Measurements from ENCODE around the gene ELK4.

DNA sequence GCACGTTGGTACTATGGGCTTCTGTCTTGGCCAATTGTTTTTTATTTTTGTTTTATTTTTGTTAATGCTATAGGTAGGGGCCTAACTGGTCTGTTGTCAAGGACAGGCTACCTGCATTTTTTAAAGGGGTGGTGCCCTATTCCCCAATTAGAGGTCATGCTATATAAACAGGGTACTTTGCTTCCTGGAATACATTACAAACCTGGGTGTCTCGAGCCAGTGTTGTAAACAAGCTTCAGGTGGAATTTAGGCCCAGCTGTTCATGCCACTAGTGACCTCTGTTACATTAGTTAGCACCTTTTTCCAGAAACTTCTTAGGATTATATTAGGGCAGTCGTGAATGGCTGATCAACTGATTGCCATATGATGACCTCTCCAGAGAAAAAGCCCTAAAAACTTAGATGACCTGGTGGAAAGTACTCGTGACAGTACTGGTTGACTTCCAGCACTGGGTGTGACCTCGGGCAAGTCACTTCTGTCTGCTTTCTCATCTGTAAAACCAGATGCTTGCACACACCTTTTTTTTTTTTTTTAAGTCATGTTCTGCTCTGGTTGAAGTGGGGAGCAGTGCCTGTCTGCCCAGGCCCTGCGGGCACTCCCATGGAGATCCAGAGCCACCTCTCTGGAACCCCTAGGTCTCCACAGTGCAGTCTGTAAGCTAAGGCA, 46.5 kb downstream of the ELK4 start:
- TF ChIP-seq, protein P1, sequence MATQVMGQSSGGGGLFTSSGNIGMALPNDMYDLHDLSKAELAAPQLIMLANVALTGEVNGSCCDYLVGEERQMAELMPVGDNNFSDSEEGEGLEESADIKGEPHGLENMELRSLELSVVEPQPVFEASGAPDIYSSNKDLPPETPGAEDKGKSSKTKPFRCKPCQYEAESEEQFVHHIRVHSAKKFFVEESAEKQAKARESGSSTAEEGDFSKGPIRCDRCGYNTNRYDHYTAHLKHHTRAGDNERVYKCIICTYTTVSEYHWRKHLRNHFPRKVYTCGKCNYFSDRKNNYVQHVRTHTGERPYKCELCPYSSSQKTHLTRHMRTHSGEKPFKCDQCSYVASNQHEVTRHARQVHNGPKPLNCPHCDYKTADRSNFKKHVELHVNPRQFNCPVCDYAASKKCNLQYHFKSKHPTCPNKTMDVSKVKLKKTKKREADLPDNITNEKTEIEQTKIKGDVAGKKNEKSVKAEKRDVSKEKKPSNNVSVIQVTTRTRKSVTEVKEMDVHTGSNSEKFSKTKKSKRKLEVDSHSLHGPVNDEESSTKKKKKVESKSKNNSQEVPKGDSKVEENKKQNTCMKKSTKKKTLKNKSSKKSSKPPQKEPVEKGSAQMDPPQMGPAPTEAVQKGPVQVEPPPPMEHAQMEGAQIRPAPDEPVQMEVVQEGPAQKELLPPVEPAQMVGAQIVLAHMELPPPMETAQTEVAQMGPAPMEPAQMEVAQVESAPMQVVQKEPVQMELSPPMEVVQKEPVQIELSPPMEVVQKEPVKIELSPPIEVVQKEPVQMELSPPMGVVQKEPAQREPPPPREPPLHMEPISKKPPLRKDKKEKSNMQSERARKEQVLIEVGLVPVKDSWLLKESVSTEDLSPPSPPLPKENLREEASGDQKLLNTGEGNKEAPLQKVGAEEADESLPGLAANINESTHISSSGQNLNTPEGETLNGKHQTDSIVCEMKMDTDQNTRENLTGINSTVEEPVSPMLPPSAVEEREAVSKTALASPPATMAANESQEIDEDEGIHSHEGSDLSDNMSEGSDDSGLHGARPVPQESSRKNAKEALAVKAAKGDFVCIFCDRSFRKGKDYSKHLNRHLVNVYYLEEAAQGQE (IDR thresholded peaks at IDR 0.05; ENCODE audit: insufficient read depth in 1 of 2, low read depth in 2 of 2, low read length in 2 of 2): no peak
- TF ChIP-seq POLR2AphosphoS5 (IDR thresholded peaks at IDR 0.05; ENCODE audit: low read depth, low read length) (no peak), TAF1 (IDR thresholded peaks at IDR 0.05; ENCODE audit: borderline replicate concordance, insufficient read depth, low read length) (no peak)
